ENCODE results near the gene NKAIN1. TPM values are rescaled to one million over a fixed set of nuclear protein-coding genes. Genes with fewer than 3 reads are reported as not detected.

The NKAIN1 gene
- total RNA-seq, 4 donors from 2014 or later = not detected

DNA sequence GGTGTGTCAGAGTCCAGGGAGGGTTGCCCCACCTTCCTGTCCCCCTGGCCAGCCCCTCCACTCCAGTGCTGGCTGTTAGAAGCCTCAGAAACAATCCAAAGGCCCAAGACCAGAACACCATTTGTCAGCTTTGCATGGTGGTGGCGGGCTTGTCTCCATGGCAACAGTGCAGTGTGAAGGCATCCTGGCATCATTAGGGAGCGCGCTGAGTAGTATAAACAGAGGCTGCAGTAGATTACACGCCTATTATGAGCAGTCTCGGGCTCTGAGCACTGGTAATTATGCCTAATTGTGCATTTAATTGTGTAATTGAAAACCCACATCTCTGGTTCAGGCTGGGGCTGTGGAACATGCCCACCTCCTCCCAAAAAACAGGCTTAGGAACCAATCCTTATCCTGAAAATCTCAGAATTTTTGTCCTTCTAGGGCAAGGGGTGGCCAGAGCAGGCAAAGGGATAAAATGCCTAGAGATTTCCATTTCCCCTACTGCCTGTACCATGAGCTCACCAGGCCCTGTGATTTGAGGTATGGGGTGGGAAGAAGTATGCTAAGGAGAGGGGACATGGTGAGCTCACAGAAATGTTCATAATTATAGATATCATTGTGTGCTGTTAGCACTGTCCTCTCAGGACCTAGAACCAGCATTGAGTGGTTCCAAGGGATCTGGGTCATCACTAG is 11.7 kb downstream of the NKAIN1 start:
- Histone ChIP-seq H3K36me3 (no peaks in the 10 kb centered on the region), H3K27ac (no peak overlapping the region), H3K9me3 (no peaks in the 10 kb centered on the region), H3K4me1 (no peaks in the 10 kb centered on the region), H3K4me3 (no peak overlapping the region), H3K27me3 (no peaks in the 10 kb centered on the region)
- no peak for DNase-seq (ENCODE audit: low spot score in 2 of 2)
- TF ChIP-seq, protein P1, sequence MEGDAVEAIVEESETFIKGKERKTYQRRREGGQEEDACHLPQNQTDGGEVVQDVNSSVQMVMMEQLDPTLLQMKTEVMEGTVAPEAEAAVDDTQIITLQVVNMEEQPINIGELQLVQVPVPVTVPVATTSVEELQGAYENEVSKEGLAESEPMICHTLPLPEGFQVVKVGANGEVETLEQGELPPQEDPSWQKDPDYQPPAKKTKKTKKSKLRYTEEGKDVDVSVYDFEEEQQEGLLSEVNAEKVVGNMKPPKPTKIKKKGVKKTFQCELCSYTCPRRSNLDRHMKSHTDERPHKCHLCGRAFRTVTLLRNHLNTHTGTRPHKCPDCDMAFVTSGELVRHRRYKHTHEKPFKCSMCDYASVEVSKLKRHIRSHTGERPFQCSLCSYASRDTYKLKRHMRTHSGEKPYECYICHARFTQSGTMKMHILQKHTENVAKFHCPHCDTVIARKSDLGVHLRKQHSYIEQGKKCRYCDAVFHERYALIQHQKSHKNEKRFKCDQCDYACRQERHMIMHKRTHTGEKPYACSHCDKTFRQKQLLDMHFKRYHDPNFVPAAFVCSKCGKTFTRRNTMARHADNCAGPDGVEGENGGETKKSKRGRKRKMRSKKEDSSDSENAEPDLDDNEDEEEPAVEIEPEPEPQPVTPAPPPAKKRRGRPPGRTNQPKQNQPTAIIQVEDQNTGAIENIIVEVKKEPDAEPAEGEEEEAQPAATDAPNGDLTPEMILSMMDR (IDR thresholded peaks at IDR 0.05) = no peak
- TF ChIP-seq POLR2A (IDR thresholded peaks at IDR 0.05) (no peak), EP300 (IDR thresholded peaks at IDR 0.05) (no peak)
- WGBS, 2 donors = 56 to 63% methylated on average over 5 of the region's 5 CpGs

DNA sequence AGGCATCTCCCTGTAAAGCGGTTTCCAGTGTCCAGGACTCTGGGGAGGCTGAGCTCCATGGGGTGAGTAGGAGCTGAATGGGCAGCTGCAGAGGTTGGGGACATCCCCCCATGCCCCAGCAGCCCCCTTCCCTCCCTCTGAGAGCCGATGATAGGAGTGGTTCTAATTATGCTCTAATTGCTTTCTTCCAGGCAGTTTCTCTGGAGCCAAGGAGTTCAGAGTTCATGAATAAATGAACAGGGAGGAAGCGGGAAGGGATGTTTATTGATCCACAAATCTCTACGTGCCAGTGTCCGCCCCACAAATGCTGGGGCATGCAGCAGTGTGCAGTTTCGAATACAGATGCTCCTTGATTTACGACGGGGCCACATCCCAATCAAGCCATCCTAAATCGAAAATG is 15.6 kb downstream of the NKAIN1 start:
- TF ChIP-seq, protein P1 (IDR thresholded peaks at IDR 0.05) = no peak
- TF ChIP-seq POLR2A (IDR thresholded peaks at IDR 0.05) (no peak), EP300 (IDR thresholded peaks at IDR 0.05) (no peak)
- Histone ChIP-seq H3K27me3 (no peaks in the 10 kb centered on the region), H3K36me3 (no peaks in the 10 kb centered on the region), H3K4me1 (no peaks in the 10 kb centered on the region), H3K9me3 (no peaks in the 10 kb centered on the region), H3K27ac (no peak overlapping the region), H3K4me3 (no peak overlapping the region)
- WGBS, 2 donors = 20 to 22% methylated on average over 9 of the region's 9 CpGs
- DNase-seq (ENCODE audit: low spot score in 2 of 2) = no peak

DNA sequence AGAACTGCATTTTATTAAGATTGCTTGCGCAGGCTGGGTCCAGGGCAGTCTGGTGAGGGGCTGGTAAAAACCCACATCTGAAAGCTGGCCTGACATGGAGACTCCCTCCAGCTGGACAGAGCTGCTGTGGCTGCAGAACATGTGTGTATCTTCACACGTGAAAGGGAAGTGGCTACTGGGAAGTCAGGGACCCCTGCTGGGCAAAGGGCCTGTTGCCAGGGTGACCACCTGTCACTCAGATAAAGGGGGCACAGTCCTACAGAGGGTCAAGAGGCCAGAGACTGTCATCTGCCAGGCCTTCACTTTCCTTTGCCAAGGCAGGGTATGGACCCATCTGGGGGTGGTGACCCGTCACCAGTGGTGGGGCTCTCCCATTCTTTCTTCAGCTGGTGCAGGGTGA is 17.5 kb downstream of the NKAIN1 start:
- TF ChIP-seq, protein P1 (IDR thresholded peaks at IDR 0.05) = no peak
- TF ChIP-seq EP300 (IDR thresholded peaks at IDR 0.05) (no peak), POLR2A (IDR thresholded peaks at IDR 0.05) (no peak)
- 66 to 74% methylated on average over 3 of the region's 3 CpGs for WGBS, 2 donors
- Histone ChIP-seq H3K27me3 (no peaks in the 10 kb centered on the region), H3K27ac (no peak overlapping the region), H3K36me3 (no peaks in the 10 kb centered on the region), H3K4me1 (no peaks in the 10 kb centered on the region), H3K9me3 (no peaks in the 10 kb centered on the region), H3K4me3 (no peak overlapping the region)
- no peak for DNase-seq (ENCODE audit: low spot score in 2 of 2)

DNA sequence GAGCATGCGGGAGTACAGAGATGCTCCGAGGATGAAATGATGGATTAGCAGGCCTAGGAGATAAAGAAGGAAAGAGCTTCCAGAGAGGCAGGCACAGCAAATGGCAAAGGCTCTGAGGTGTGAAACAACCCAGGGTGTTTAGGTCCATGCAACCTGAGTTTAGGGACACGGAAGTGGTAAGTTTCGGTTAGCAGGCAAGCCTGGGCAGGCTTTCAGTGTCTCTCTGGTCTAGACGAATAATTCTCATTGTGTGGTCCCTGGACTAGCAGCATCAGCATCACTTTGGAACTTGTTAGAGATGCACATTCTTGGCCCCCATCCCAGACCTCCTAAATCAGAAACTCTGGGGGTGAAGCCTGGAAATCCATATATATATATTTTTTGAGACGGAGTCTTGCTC is 18.6 kb downstream of the NKAIN1 start:
- DNase-seq (ENCODE audit: low spot score in 2 of 2) = no peak
- TF ChIP-seq POLR2A (IDR thresholded peaks at IDR 0.05) = no peak
- TF ChIP-seq, protein P1 (IDR thresholded peaks at IDR 0.05) = no peak
- no peak for TF ChIP-seq EP300 (IDR thresholded peaks at IDR 0.05)
- 77 to 84% methylated on average over 6 of the region's 6 CpGs for WGBS, 2 donors

DNA sequence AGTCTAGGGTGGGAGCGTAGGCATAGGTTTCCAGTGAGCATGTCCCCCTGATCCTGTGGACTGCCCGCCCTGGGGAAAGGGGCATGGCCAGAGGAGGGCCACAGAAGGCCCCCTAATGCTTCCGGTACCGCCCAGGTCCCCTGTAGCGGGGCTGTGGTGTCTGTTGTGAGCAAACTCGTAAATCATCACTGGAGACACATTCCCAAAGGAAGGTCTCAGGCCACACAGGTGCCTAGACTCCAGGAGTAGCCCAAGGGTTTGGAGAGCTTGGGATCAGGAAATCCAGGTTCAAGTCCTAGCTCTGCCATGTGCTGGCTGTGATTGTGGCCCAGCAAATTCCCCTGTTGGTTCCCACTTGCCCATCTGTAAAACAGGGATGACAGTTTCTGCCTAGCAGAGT is 20.2 kb downstream of the NKAIN1 start:
- H3K36me3 ChIP-seq = no peaks in the 10 kb centered on the region
- WGBS, 2 donors = 80 to 93% methylated on average over 1 to 6 of the region's 6 CpGs

More for the DNA sequence above, 18.6 kb downstream of the NKAIN1 start:
- no peak overlapping the region for H3K27ac ChIP-seq
- H3K9me3 ChIP-seq = no peaks in the 10 kb centered on the region
- no peaks in the 10 kb centered on the region for H3K36me3 ChIP-seq
- H3K4me1 ChIP-seq = no peaks in the 10 kb centered on the region
- H3K4me3 ChIP-seq = no peak overlapping the region
- no peaks in the 10 kb centered on the region for H3K27me3 ChIP-seq

More for the DNA sequence above, 20.2 kb downstream of the NKAIN1 start:
- no peak for DNase-seq (ENCODE audit: low spot score in 2 of 2)
- Histone ChIP-seq H3K4me3 (no peak overlapping the region), H3K27me3 (peaks cover 0 to 3% of the 10 kb centered on the region in 2 donors), H3K27ac (no peak overlapping the region), H3K9me3 (no peaks in the 10 kb centered on the region), H3K4me1 (no peaks in the 10 kb centered on the region)
- TF ChIP-seq, protein P1 (IDR thresholded peaks at IDR 0.05) = no peak
- no peak for TF ChIP-seq EP300 (IDR thresholded peaks at IDR 0.05)
- TF ChIP-seq POLR2A (IDR thresholded peaks at IDR 0.05) = no peak
